K562 (cell line): ENCODE results near the gene CDCP2. TPM values are rescaled to one million over a fixed set of nuclear protein-coding genes. Genes with fewer than 3 reads are reported as not detected.
A peak's percentile ranks its signal among the peaks of the same experiment; 100 is the strongest.

ENCODE experiments used
- BACH1 ChIP-seq: fragments of 200-800 bp; sonication (Bioruptor generic); IDR thresholded peaks from 2 replicates; pipeline ENCODE4 v1.6.1; 2016; ENCODE audit warnings: missing genetic modification characterization, missing compliant biosample characterization
- BRCA1 ChIP-seq, 2 experiments: fragments of 450-650 bp in 1 of 2; sonication (generic) in 1 of 2; formaldehyde crosslinking in 1 of 2; IDR thresholded peaks; 2 replicates each; pipeline versions ENCODE4 v1.5.0 to v1.6.1; 2017 to 2020; ENCODE audit warnings: mild to moderate bottlenecking in 1 of 2, missing genetic modification reagents in 1 of 2
- BRF1 ChIP-seq: IDR thresholded peaks from 3 replicates; pipeline ENCODE4 v1.6.1; 2011; ENCODE audit warnings: borderline replicate concordance, mild to moderate bottlenecking; ENCODE audit not compliant: insufficient read length; ENCODE audit errors: extremely low read depth
- C11orf30 ChIP-seq: fragments of 450-650 bp; IDR thresholded peaks from 2 replicates; pipeline ENCODE4 v1.6.1; 2016; ENCODE audit warnings: low read depth, mild to moderate bottlenecking
- CHD4 ChIP-seq: fragments of 200-600 bp; sonication (generic); IDR thresholded peaks from 3 replicates; pipeline ENCODE4 v1.6.1; 2012; ENCODE audit warnings: low read depth, mild to moderate bottlenecking, mixed read lengths, low read length, inconsistent platforms; ENCODE audit not compliant: insufficient read depth, insufficient replicate concordance, poor library complexity, severe bottlenecking
- CTBP1 ChIP-seq: fragments of 450-650 bp; IDR thresholded peaks from 2 replicates; pipeline ENCODE4 v1.6.1; 2016; ENCODE audit warnings: borderline replicate concordance
- EWSR1 ChIP-seq: fragments of 450-650 bp; IDR thresholded peaks from 2 replicates; pipeline ENCODE4 v1.6.1; 2018; ENCODE audit warnings: borderline replicate concordance, mild to moderate bottlenecking, low read depth, moderate library complexity; ENCODE audit not compliant: partially characterized antibody
- PCBP1 ChIP-seq: fragments of 200-400 bp; formaldehyde crosslinking; IDR thresholded peaks from 2 replicates; pipeline ENCODE4 v1.6.1; 2018; ENCODE audit warnings: mild to moderate bottlenecking, low read depth, low read length; ENCODE audit not compliant: poor library complexity, severe bottlenecking
- PTRF ChIP-seq: fragments of 450-650 bp; IDR thresholded peaks from 2 replicates; pipeline ENCODE4 v1.6.1; 2016; ENCODE audit warnings: mild to moderate bottlenecking, missing genetic modification characterization, missing compliant biosample characterization
- RAD51 ChIP-seq: fragments of 450-650 bp; IDR thresholded peaks from 2 replicates; pipeline ENCODE4 v1.7.1; 2016; ENCODE audit warnings: low read depth, mild to moderate bottlenecking, borderline replicate concordance
- RCOR1 ChIP-seq, 2 experiments: IDR thresholded peaks; 2 replicates each; pipeline ENCODE4 v1.6.1; 2012; ENCODE audit warnings: low read depth in 2 of 2, low read length in 2 of 2, borderline replicate concordance in 1 of 2, improper control_type of control experiment in 1 of 2
- SAP30 ChIP-seq: fragments of 200-600 bp; sonication (generic); IDR thresholded peaks from 2 replicates; pipeline ENCODE4 v1.6.1; 2012; ENCODE audit warnings: borderline replicate concordance, low read depth, mild to moderate bottlenecking, moderate library complexity, low read length, control low read depth, inconsistent platforms; ENCODE audit not compliant: insufficient read depth, poor library complexity, severe bottlenecking
- SPI1 ChIP-seq: IDR thresholded peaks from 2 replicates; pipeline ENCODE4 v1.6.1; 2011; ENCODE audit warnings: low read depth, low read length, control low read depth, borderline replicate concordance
- ZBED1 ChIP-seq: IDR thresholded peaks from 2 replicates; pipeline ENCODE4 v1.6.1; 2014
- ZNF146 ChIP-seq: IDR thresholded peaks from one replicate; pipeline ENCODE4 v1.6.1; 2018; ENCODE audit warnings: missing compliant biosample characterization; ENCODE audit not compliant: unreplicated experiment
- ZNF354B ChIP-seq: fragments of 250-450 bp; sonication (Bioruptor Pico); IDR thresholded peaks from 2 replicates; pipeline ENCODE4 v1.4.0; 2020
- ZNF589 ChIP-seq: fragments of 200-800 bp; sonication (Bioruptor generic); IDR thresholded peaks from 2 replicates; pipeline ENCODE4 v1.6.1; 2016; ENCODE audit warnings: low read depth, missing genetic modification characterization, missing compliant biosample characterization
- ZNF764 ChIP-seq: fragments of 250-450 bp; sonication (Bioruptor Pico); IDR thresholded peaks from 2 replicates; pipeline ENCODE4 v1.4.0; 2020; ENCODE audit warnings: low read depth, mild to moderate bottlenecking, moderate library complexity
- polyA plus RNA-seq, 8 experiments: library from polyadenylated mRNA; depleted of rRNA in 4 of 8; stranded (reverse) in 5 of 8; unstranded in 3 of 8; fragments of >200 nt; fragmentation: Nextera tagmentation in 2 of 8; fragmentation: Illumina TruSeq in 1 of 8; extraction: Ambion mirVana in 2 of 8; extraction: Trizol in 1 of 8; gene quantifications; 2 replicates each; pipeline versions ENCODE4 v1.2.1 to v1.2.3, GENCODE V29; 2011 to 2014; ENCODE audit warnings: inconsistent platforms in 1 of 8, missing spikeins in 1 of 8
- total RNA-seq, 7 experiments: library from RNA; depleted of rRNA in 6 of 7; stranded (reverse); fragments of >200 nt in 6 of 7; fragmentation: Illumina TruSeq in 2 of 7; extraction: Trizol in 2 of 7; gene quantifications; 2 replicates each; pipeline versions ENCODE4 v1.2.1 to v1.2.3, GENCODE V29; 2011 to 2021; ENCODE audit warnings: low replicate concordance in 1 of 7
- TF ChIP-seq, protein P1 (sequence below): fragments of 150-350 bp; conservative IDR thresholded peaks from 2 replicates; pipeline ENCODE4 v1.6.1; 2014; ENCODE audit warnings: low read length
- TF ChIP-seq, protein P2 (sequence below): fragments of 450-650 bp; formaldehyde crosslinking; conservative IDR thresholded peaks from 2 replicates; pipeline ENCODE4 v1.4.0; 2022; ENCODE audit warnings: mild to moderate bottlenecking, missing genetic modification characterization
- TF ChIP-seq, protein P3 (sequence below), 2 experiments: fragments of 450-650 bp in 1 of 2; sonication (generic) in 1 of 2; formaldehyde crosslinking; conservative IDR thresholded peaks; 2 replicates each; pipeline versions ENCODE4 v1.4.0 to v1.8.1; 2020 to 2022; ENCODE audit warnings: mild to moderate bottlenecking in 1 of 2, missing genetic modification reagents in 1 of 2
- TF ChIP-seq, protein P4 (sequence below): sonication (generic); formaldehyde crosslinking; IDR thresholded peaks from 2 replicates; pipeline ENCODE4 v1.8.0; 2022; ENCODE audit warnings: missing genetic modification reagents, mild to moderate bottlenecking, borderline replicate concordance

The CDCP2 gene
- total and polyA plus RNA-seq, 9 of the 15 experiments (the other 6 are each of a cell fraction or from before 2014, with no cell fraction given), result not detected

DNA sequence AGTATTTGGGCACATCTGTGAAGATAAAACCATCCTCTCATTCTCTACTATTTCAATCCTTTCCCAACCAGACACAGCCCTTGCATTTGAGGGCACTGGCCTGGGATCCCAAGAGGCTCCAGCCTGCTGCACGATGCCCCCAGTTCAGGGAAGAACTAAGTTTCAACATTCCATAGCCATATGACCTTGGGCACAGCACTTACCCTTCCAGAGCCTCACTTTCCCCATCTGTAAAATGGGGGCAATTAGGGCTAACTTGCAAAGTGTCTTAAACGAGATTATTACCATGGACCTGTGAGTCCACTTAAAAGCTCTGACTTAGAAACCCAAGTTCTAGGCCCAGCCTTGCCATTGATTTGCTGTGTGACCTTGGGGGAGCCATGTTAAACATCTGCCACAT is 22.9 kb downstream of the CDCP2 start (continued):
- TF ChIP-seq, protein P1, sequence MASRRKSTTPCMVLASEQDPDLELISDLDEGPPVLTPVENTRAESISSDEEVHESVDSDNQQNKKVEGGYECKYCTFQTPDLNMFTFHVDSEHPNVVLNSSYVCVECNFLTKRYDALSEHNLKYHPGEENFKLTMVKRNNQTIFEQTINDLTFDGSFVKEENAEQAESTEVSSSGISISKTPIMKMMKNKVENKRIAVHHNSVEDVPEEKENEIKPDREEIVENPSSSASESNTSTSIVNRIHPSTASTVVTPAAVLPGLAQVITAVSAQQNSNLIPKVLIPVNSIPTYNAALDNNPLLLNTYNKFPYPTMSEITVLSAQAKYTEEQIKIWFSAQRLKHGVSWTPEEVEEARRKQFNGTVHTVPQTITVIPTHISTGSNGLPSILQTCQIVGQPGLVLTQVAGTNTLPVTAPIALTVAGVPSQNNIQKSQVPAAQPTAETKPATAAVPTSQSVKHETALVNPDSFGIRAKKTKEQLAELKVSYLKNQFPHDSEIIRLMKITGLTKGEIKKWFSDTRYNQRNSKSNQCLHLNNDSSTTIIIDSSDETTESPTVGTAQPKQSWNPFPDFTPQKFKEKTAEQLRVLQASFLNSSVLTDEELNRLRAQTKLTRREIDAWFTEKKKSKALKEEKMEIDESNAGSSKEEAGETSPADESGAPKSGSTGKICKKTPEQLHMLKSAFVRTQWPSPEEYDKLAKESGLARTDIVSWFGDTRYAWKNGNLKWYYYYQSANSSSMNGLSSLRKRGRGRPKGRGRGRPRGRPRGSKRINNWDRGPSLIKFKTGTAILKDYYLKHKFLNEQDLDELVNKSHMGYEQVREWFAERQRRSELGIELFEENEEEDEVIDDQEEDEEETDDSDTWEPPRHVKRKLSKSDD, result no peak
- TF ChIP-seq CHD4, result no peak
- TF ChIP-seq ZNF764 (CRISPR knock-in tag), result no peak
- TF ChIP-seq PCBP1, result no peak
- no peak for TF ChIP-seq ZBED1
- no peak for TF ChIP-seq ZNF589
- TF ChIP-seq ZNF146, result no peak
- TF ChIP-seq CTBP1, result no peak
- TF ChIP-seq C11orf30, result no peak
- no peak for TF ChIP-seq PTRF (tag)
- TF ChIP-seq EWSR1, result no peak
- TF ChIP-seq SPI1, result no peak
- TF ChIP-seq SAP30, result no peak
- TF ChIP-seq, protein P2, sequence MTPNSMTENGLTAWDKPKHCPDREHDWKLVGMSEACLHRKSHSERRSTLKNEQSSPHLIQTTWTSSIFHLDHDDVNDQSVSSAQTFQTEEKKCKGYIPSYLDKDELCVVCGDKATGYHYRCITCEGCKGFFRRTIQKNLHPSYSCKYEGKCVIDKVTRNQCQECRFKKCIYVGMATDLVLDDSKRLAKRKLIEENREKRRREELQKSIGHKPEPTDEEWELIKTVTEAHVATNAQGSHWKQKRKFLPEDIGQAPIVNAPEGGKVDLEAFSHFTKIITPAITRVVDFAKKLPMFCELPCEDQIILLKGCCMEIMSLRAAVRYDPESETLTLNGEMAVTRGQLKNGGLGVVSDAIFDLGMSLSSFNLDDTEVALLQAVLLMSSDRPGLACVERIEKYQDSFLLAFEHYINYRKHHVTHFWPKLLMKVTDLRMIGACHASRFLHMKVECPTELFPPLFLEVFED (CRISPR knock-in tag), result no peak
- TF ChIP-seq RAD51, result no peak
- TF ChIP-seq BRCA1 (IDR thresholded peaks at IDR 0.05), result no peak
- TF ChIP-seq BRCA1 (CRISPR knock-in tag; IDR thresholded peaks at IDR 0.05), result no peak
- no peak for TF ChIP-seq ZNF354B (CRISPR knock-in tag)
- TF ChIP-seq, protein P3, sequence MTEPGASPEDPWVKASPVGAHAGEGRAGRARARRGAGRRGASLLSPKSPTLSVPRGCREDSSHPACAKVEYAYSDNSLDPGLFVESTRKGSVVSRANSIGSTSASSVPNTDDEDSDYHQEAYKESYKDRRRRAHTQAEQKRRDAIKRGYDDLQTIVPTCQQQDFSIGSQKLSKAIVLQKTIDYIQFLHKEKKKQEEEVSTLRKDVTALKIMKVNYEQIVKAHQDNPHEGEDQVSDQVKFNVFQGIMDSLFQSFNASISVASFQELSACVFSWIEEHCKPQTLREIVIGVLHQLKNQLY (CRISPR knock-in tag; conservative IDR thresholded peaks at IDR 0.05), result no peak
- TF ChIP-seq BRF1, result no peak
- peak in 1 of 2 experiments; percentile 73; a peak in 2 of 4 replicates for TF ChIP-seq RCOR1 (IDR thresholded peaks at IDR 0.05; ENCODE audit: borderline replicate concordance in 1 of 2, low read depth in 2 of 2, low read length in 2 of 2)
- TF ChIP-seq, protein P4, sequence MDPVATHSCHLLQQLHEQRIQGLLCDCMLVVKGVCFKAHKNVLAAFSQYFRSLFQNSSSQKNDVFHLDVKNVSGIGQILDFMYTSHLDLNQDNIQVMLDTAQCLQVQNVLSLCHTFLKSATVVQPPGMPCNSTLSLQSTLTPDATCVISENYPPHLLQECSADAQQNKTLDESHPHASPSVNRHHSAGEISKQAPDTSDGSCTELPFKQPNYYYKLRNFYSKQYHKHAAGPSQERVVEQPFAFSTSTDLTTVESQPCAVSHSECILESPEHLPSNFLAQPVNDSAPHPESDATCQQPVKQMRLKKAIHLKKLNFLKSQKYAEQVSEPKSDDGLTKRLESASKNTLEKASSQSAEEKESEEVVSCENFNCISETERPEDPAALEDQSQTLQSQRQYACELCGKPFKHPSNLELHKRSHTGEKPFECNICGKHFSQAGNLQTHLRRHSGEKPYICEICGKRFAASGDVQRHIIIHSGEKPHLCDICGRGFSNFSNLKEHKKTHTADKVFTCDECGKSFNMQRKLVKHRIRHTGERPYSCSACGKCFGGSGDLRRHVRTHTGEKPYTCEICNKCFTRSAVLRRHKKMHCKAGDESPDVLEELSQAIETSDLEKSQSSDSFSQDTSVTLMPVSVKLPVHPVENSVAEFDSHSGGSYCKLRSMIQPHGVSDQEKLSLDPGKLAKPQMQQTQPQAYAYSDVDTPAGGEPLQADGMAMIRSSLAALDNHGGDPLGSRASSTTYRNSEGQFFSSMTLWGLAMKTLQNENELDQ, result no peak
- no peak for TF ChIP-seq BACH1 (tag)
